IPS-15b (cell line): ENCODE results near the gene SLC11A1.
A peak's percentile ranks its signal among the peaks of the same experiment; 100 is the strongest.

Experiments used
- H3K27me3 ChIP-seq: one replicate; pipeline ENCODE4 v1.6.1; 2013; ENCODE audit warnings: low read length; ENCODE audit not compliant: control insufficient read depth, insufficient read depth
- H3K36me3 ChIP-seq: one replicate; pipeline ENCODE4 v1.6.1; 2013; ENCODE audit warnings: low read length; ENCODE audit not compliant: control insufficient read depth, insufficient read depth
- H3K4me1 ChIP-seq: one replicate; pipeline ENCODE4 v1.6.1; 2013; ENCODE audit warnings: mild to moderate bottlenecking, low read length; ENCODE audit not compliant: control insufficient read depth, insufficient read depth
- H3K4me3 ChIP-seq: one replicate; pipeline ENCODE4 v1.5.1; 2013; ENCODE audit warnings: low read depth, low read length
- H3K9ac ChIP-seq: one replicate; pipeline ENCODE4 v1.6.1; 2013; ENCODE audit warnings: low read depth, mild to moderate bottlenecking, low read length
- H3K9me3 ChIP-seq: one replicate; pipeline ENCODE4 v1.6.1; 2013; ENCODE audit warnings: mild to moderate bottlenecking, low read length; ENCODE audit not compliant: control insufficient read depth, insufficient read depth

The SLC11A1 gene

GRCh38 chr2:218368621-218369153, 13.4 kb upstream of the SLC11A1 start:
- peak overlapping the region; percentile 30 for H3K4me3 ChIP-seq
- H3K9me3 ChIP-seq = no peaks in the 10 kb centered on the region
- H3K36me3 ChIP-seq = peaks cover 2% of the 10 kb centered on the region
- peaks cover 4% of the 10 kb centered on the region for H3K4me1 ChIP-seq
- H3K9ac ChIP-seq = no peak overlapping the region
- peaks cover 8% of the 10 kb centered on the region for H3K27me3 ChIP-seq

GRCh38 chr2:218369330-218369729, 12.7 kb upstream of the SLC11A1 start:
- H3K9me3 ChIP-seq = no peaks in the 10 kb centered on the region
- H3K4me1 ChIP-seq = peaks cover 4% of the 10 kb centered on the region
- H3K27me3 ChIP-seq = peaks cover 8% of the 10 kb centered on the region
- H3K36me3 ChIP-seq = peaks cover 2% of the 10 kb centered on the region
- no peak overlapping the region for H3K4me3 ChIP-seq
- no peak overlapping the region for H3K9ac ChIP-seq

- H3K9me3 ChIP-seq = no peaks in the 10 kb centered on the region
- H3K4me1 ChIP-seq = peaks cover 4% of the 10 kb centered on the region
- peaks cover 8% of the 10 kb centered on the region for H3K27me3 ChIP-seq
These were observed 11.5 kb upstream of the SLC11A1 start for GRCh38 chr2:218370410-218371063.

GRCh38 chr2:218371983-218372350, 10.1 kb upstream of the SLC11A1 start:
- H3K9ac ChIP-seq = no peak overlapping the region
- peaks cover 6% of the 10 kb centered on the region for H3K27me3 ChIP-seq
- no peaks in the 10 kb centered on the region for H3K9me3 ChIP-seq
- H3K36me3 ChIP-seq = peaks cover 2% of the 10 kb centered on the region
- H3K4me1 ChIP-seq = peaks cover 4% of the 10 kb centered on the region
- no peak overlapping the region for H3K4me3 ChIP-seq

More at GRCh38 chr2:218370410-218371063, 11.5 kb upstream of the SLC11A1 start:
- Histone ChIP-seq H3K9ac (no peak overlapping the region), H3K4me3 (no peak overlapping the region), H3K36me3 (peaks cover 2% of the 10 kb centered on the region)

GRCh38 chr2:218374795-218375194, 7.3 kb upstream of the SLC11A1 start:
- H3K9me3 ChIP-seq = no peaks in the 10 kb centered on the region
- H3K4me1 ChIP-seq = no peaks in the 10 kb centered on the region
- no peaks in the 10 kb centered on the region for H3K36me3 ChIP-seq
- H3K4me3 ChIP-seq = no peak overlapping the region
- H3K27me3 ChIP-seq = peaks cover 4% of the 10 kb centered on the region
- no peak overlapping the region for H3K9ac ChIP-seq

GRCh38 chr2:218375212-218375611, 6.9 kb upstream of the SLC11A1 start:
- Histone ChIP-seq H3K4me3 (no peak overlapping the region), H3K9me3 (no peaks in the 10 kb centered on the region), H3K4me1 (no peaks in the 10 kb centered on the region), H3K27me3 (peaks cover under 1% of the 10 kb centered on the region), H3K36me3 (no peaks in the 10 kb centered on the region), H3K9ac (no peak overlapping the region)

GRCh38 chr2:218378053-218378452, 4.0 kb upstream of the SLC11A1 start:
- Histone ChIP-seq H3K9ac (no peak overlapping the region), H3K36me3 (no peaks in the 10 kb centered on the region), H3K4me3 (no peak overlapping the region), H3K27me3 (peaks cover 12% of the 10 kb centered on the region), H3K4me1 (no peaks in the 10 kb centered on the region), H3K9me3 (no peaks in the 10 kb centered on the region)

GRCh38 chr2:218382785-218383184, 712 bp downstream of the SLC11A1 start:
- peaks cover 41% of the 10 kb centered on the region for H3K27me3 ChIP-seq
- peaks cover 4% of the 10 kb centered on the region for H3K4me1 ChIP-seq
- no peak overlapping the region for H3K9ac ChIP-seq
- H3K4me3 ChIP-seq = no peak overlapping the region
- no peaks in the 10 kb centered on the region for H3K36me3 ChIP-seq
- H3K9me3 ChIP-seq = no peaks in the 10 kb centered on the region

- Histone ChIP-seq H3K9me3 (no peaks in the 10 kb centered on the region), H3K4me1 (peaks cover 4% of the 10 kb centered on the region), H3K4me3 (no peak overlapping the region), H3K9ac (no peak overlapping the region), H3K27me3 (peaks cover 41% of the 10 kb centered on the region), H3K36me3 (no peaks in the 10 kb centered on the region)
These were observed 1.9 kb downstream of the SLC11A1 start for GRCh38 chr2:218383892-218384519.

- Histone ChIP-seq H3K9ac (no peak overlapping the region), H3K27me3 (peaks cover 43% of the 10 kb centered on the region), H3K4me3 (no peak overlapping the region), H3K9me3 (no peaks in the 10 kb centered on the region), H3K36me3 (no peaks in the 10 kb centered on the region), H3K4me1 (peaks cover 4% of the 10 kb centered on the region)
These were observed 2.9 kb downstream of the SLC11A1 start for GRCh38 chr2:218384975-218385374.

GRCh38 chr2:218386505-218387368, 4.7 kb downstream of the SLC11A1 start:
- peaks cover 4% of the 10 kb centered on the region for H3K4me1 ChIP-seq
- peak overlapping the region; percentile 70 for H3K4me3 ChIP-seq
- H3K9me3 ChIP-seq = no peaks in the 10 kb centered on the region
- no peak overlapping the region for H3K9ac ChIP-seq
- no peaks in the 10 kb centered on the region for H3K36me3 ChIP-seq
- peaks cover 43% of the 10 kb centered on the region for H3K27me3 ChIP-seq
